Thoracic aorta (tissue), 2 donors: Measurements from ENCODE around the gene PIGX. TPM values are rescaled to one million over a fixed set of nuclear protein-coding genes. Genes with fewer than 3 reads are reported as not detected.
"Not testable (repeated sequence)": the region's sequence is repeated elsewhere in the genome, so short reads cannot be mapped to it uniquely, and the experiment has no call there.

Source experiments
- ATAC-seq: fragments of 150-250 bp; one replicate; pipeline ENCODE4 v1.8.0; 2017; ENCODE audit warnings: low read depth; ENCODE audit not compliant: insufficient number of reproducible peaks, low FRiP score
- DNase-seq: peaks from one replicate; pipeline ENCODE4 v3.0.0-alpha.2; 2020; ENCODE audit warnings: low spot score
- H3K27ac ChIP-seq, 2 donors: fragments of 200-600 bp; sonication (generic); 1 replicate in 1 of 2; 2 replicates in 1 of 2; pipeline ENCODE4 v1.5.1; 2016; ENCODE audit warnings: mild to moderate bottlenecking in 2 of 2, moderate library complexity in 2 of 2
- H3K27me3 ChIP-seq: fragments of 200-600 bp; sonication (generic); replicated peaks from 2 replicates; pipeline ENCODE4 v1.6.0; 2016; ENCODE audit warnings: mild to moderate bottlenecking; ENCODE audit not compliant: insufficient read depth
- H3K36me3 ChIP-seq: fragments of 200-600 bp; sonication (generic); one replicate; pipeline ENCODE4 v1.5.1; 2016
- H3K4me1 ChIP-seq, 2 donors: fragments of 200-600 bp; sonication (generic); 1 replicate in 1 of 2; 2 replicates in 1 of 2; pipeline versions ENCODE4 v1.5.1 to v1.6.0; 2016; ENCODE audit warnings: low read depth in 2 of 2, mild to moderate bottlenecking in 1 of 2; ENCODE audit not compliant: control insufficient read depth in 1 of 2
- H3K4me3 ChIP-seq: fragments of 200-600 bp; sonication (generic); 2 replicates; pipeline ENCODE4 v1.5.1; 2016; ENCODE audit warnings: mild to moderate bottlenecking
- H3K9me3 ChIP-seq: fragments of 200-600 bp; sonication (generic); 2 replicates; pipeline ENCODE4 v1.5.1; 2016
- total RNA-seq, 2 donors: library from RNA; depleted of rRNA; stranded (reverse); fragments of >200 nt; gene quantifications; one replicate each; pipeline versions ENCODE4 v1.1.0 to v1.2.3, GENCODE V29; 2016
- TF ChIP-seq, protein P1 (sequence below): fragments of 200-600 bp; sonication (generic); IDR thresholded peaks from one replicate; pipeline ENCODE4 v1.5.1; 2019; ENCODE audit warnings: antibody characterized with exemption

The PIGX gene
- total RNA-seq, 2 donors from 2014 or later, result 19.3 to 23.4 TPM

DNA sequence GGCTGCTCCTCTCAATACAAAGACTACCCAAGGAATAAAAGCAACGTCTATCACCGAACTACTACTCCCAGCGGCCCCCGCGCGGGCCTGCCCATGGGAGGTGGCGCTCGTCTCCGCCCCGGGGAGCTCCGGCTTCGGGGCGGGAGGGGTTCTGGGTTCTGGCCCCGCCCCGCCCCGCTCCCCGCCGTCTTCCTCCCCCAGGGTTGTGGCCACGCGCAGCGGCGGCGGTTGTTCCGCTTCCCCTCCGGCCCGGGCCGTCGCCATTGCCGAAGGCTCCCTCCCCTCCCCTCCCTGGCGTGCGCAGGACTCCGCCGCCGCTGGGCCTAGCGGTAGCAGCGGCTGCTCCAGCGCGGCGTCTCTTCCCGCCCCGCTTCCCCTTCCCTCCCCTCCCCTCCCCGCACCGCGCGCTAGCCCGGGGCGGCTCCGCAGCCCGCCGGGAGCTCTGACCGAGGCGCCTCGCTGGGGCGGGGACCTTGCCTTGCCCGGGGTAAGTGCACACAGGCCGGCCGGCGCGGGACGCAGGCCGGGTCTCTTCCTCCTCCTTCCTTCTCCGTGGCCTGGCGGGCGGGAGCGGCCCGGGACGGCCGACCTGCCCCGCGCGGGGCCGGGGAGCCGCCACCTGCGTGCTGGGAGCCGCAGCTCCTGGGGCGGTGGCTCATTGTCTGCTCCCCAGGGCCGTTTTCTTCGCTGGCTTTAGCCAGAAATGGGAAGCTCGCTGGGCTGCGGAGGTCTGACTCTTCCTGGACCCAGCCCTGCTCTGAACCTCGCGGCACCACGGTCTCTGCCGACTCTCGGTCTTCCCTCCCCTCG lies 27.7 kb downstream of the PIGX start, which contains the start of gene PAK2:
Gene PAK2, plus strand, starts transcription at position 187 of the 810 bp plus-strand sequence. CDS start 42,790 bp downstream, outside the sequence.
- H3K27ac ChIP-seq, result peak within 1 kb of the TSS; percentile 98 to 99
- H3K4me3 ChIP-seq, result peak within 1 kb of the TSS; percentile 99

DNA sequence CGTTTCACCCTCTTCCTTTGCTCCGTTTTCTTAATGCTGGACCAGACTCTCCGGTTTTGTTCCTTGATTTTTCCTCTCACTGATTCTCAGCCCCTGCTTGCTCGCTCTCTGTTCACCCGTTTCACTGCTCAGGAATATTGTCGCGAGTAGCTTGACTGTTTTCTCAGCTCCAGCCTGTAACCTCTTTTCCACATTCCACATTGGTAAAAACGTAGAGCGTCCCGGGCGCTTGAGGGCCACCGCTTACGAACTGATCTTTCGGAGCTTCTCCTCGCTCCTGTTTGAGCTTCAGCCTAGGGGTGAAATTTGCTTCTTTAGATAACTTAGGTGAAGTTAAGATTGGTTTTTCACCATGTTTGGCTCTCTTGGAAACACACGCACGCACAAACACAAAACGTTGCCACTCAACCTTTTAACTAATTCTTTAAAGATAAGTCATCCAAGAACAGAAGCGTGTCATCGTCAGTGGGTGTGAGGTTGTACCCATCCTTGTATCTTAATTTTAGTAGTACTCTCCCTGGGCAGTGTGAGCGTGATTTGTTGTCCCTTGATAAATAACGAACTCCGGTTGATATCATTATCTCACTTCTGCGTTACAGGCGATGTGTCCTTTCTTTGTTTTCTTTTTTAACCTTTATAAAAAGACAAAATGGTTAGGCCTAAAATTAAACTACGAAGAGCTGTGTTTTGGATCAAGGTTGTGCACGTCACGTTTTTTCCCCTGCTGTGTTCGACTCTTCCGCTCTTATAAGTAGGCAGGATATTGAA lies 28.5 kb downstream of the PIGX start:
- H3K4me1 ChIP-seq, result peaks cover 13 to 16% of the 10 kb centered on the region in 2 donors
- TF ChIP-seq, protein P1, sequence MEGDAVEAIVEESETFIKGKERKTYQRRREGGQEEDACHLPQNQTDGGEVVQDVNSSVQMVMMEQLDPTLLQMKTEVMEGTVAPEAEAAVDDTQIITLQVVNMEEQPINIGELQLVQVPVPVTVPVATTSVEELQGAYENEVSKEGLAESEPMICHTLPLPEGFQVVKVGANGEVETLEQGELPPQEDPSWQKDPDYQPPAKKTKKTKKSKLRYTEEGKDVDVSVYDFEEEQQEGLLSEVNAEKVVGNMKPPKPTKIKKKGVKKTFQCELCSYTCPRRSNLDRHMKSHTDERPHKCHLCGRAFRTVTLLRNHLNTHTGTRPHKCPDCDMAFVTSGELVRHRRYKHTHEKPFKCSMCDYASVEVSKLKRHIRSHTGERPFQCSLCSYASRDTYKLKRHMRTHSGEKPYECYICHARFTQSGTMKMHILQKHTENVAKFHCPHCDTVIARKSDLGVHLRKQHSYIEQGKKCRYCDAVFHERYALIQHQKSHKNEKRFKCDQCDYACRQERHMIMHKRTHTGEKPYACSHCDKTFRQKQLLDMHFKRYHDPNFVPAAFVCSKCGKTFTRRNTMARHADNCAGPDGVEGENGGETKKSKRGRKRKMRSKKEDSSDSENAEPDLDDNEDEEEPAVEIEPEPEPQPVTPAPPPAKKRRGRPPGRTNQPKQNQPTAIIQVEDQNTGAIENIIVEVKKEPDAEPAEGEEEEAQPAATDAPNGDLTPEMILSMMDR, result no peak
- ATAC-seq, result no peak
- H3K27ac ChIP-seq, result peak overlapping the region; percentile 98 to 99
- H3K4me3 ChIP-seq, result peak overlapping the region; percentile 99
- H3K9me3 ChIP-seq, result no peaks in the 10 kb centered on the region
- DNase-seq, result no peak
- H3K27me3 ChIP-seq, result no peaks in the 10 kb centered on the region
- no peaks in the 10 kb centered on the region for H3K36me3 ChIP-seq

More for the DNA sequence above, 27.7 kb downstream of the PIGX start, which contains the start of gene PAK2:
- DNase-seq (peak; percentile 56), ATAC-seq (peak; percentile 83)
- Histone ChIP-seq H3K4me1 (peaks cover 13 to 16% of the 10 kb centered on the region in 2 donors), H3K36me3 (no peaks in the 10 kb centered on the region), H3K9me3 (no peaks in the 10 kb centered on the region), H3K27me3 (no peaks in the 10 kb centered on the region)
- TF ChIP-seq, protein P1, result no peak

DNA sequence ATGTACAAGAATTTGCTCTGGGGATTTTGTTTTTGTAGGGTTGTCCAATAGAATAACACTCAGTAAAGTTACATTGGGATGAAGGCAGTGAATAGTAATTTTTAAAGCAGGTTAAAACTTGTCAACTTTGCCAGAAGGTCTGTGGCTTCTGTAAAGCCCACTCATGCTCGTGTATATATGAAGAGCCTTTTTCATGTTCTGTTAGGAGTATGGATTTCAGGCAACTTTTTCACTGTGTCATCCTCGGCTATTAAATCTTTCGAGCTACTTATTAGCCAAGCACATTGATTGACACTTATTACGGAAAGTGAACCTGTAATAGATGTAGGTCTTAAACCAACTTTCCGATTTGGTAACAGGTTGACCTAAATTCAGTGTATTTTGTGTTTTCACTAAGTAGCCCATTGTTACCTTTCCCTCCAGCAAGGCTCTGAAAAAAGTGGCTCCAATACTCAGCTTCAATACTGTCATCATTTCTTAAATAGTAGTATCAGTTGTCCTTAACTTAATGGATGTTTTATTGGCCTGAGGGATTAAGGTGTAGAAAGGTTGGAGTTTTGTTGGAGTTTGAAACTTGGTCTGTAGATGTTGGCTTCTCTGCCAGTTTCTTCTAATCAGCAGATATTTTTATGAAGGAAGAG lies 29.2 kb downstream of the PIGX start:
- Histone ChIP-seq H3K27ac (peak overlapping the region; percentile 98 to 99), H3K27me3 (no peaks in the 10 kb centered on the region), H3K4me1 (peaks cover 13 to 16% of the 10 kb centered on the region in 2 donors), H3K4me3 (peak overlapping the region; percentile 99), H3K36me3 (no peaks in the 10 kb centered on the region), H3K9me3 (no peaks in the 10 kb centered on the region)
- no peak for ATAC-seq
- DNase-seq, result no peak
- TF ChIP-seq, protein P1, result no peak

DNA sequence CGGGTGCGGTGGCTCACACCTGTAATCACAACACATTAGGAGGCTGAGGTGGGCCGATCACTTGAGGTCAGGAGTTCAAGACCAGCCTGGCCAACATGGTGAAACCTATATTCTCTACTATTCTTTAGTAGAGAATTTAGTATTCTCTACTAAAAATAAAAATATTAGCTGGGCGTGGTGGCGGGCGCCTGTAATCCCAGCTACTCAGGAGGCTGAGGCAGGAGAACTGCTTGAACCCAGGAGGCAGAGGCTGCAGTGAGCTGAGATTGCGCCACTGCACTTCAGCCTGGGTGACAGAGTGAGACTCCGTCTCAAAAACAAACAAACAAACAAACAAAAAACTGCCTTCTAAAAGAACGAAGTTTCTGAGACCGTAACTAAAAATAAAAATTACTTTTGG lies 31.4 kb downstream of the PIGX start:
- H3K27ac ChIP-seq, H3K4me3 ChIP-seq, H3K27me3 ChIP-seq, DNase-seq, H3K36me3 ChIP-seq, ATAC-seq, H3K9me3 ChIP-seq: not testable (repeated sequence)
- peaks cover 13 to 16% of the 10 kb centered on the region in 2 donors for H3K4me1 ChIP-seq

DNA sequence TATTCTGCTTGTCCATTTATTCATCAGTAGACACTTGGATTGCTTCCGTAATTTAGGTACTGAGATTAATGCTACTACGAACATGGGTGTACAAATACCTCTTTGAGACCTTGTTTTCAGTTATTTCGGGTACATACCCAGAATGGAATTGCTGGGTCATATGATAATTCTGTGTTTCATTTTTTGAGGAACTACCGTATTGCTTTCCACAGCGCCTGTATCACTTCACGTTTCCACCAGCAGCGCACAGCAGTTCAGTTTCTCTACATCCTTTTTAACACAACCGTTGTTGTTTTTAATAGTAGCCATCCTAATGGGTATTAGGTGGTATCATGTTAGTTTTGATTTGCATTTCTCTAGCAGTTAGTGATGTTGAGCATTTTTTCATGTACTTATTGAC lies 36.9 kb downstream of the PIGX start:
- TF ChIP-seq, protein P1, result no peak
- Histone ChIP-seq H3K9me3 (no peaks in the 10 kb centered on the region), H3K36me3 (peaks cover 4% of the 10 kb centered on the region), H3K27ac (no peak overlapping the region), H3K4me3 (no peak overlapping the region), H3K4me1 (peaks cover 0 to 3% of the 10 kb centered on the region in 2 donors), H3K27me3 (no peaks in the 10 kb centered on the region)
- no peak for DNase-seq
- ATAC-seq, result no peak
